Measurements from ENCODE around the gene HS1BP3. TPM values are rescaled to one million over a fixed set of nuclear protein-coding genes. Genes with fewer than 3 reads are reported as not detected.
A peak's percentile ranks its signal among the peaks of the same experiment; 100 is the strongest.

Gene HS1BP3
- total RNA-seq, 1 experiment from 2014 or later, result 17.1 TPM

GRCh38 chr2:20568501-20569463, 82.1 kb downstream of the HS1BP3 start:
- peak; percentile 36 for ATAC-seq
- no peaks in the 10 kb centered on the region for H3K27me3 ChIP-seq (ENCODE audit: insufficient read depth, low read length)
- intact Hi-C loops (cut with micrococcal nuclease), result no loop called here
- H3K9me3 ChIP-seq (ENCODE audit: control insufficient read depth in 1 of 2, insufficient read depth in 1 of 2, low read depth in 1 of 2, low read length in 2 of 2), result no peaks in the 10 kb centered on the region
- no peaks in the 10 kb centered on the region for H3K79me2 ChIP-seq (ENCODE audit: insufficient read depth, low read length)
- TF ChIP-seq EZH2 (IDR thresholded peaks at IDR 0.05) (no peak), SP1 (IDR thresholded peaks at IDR 0.05; ENCODE audit: low read depth) (no peak), EGR1 (IDR thresholded peaks at IDR 0.05; ENCODE audit: low read depth) (no peak)
- no peaks in the 10 kb centered on the region for H3K9me2 ChIP-seq (ENCODE audit: insufficient read depth)
- ChIA-PET CTCF (no interaction called here), POLR2A (interaction anchor here (1.0 to 1.5 kb wide), 3 partner anchors 8 to 122 kb away, joined by 3 read pairs; partner anchors contain the start of gene RHOB), RAD21 (ENCODE audit: low non-redundant PET in 1 of 2, low total read pairs in 2 of 2, uncharacterized antibody in 2 of 2, unreplicated experiment in 2 of 2) (no interaction called here)
- no TSS peak for BruUV-seq (replicated peaks)
- H3K4me2 ChIP-seq (ENCODE audit: low read length), result no peak overlapping the region
- H3K36me3 ChIP-seq (ENCODE audit: control insufficient read depth in 1 of 2, insufficient read depth in 2 of 2, low read length in 2 of 2), result no peaks in the 10 kb centered on the region
- no peak for DNase-seq (ENCODE audit: low read depth, low spot score)
- H3K9ac ChIP-seq (ENCODE audit: low read length), result no peak overlapping the region
- H2AFZ ChIP-seq (ENCODE audit: low read depth, low read length, poor library complexity, severe bottlenecking), result no peak overlapping the region
- no peak overlapping the region for H3K27ac ChIP-seq (ENCODE audit: low read depth, low read length)
- no peaks in the 10 kb centered on the region for H4K20me1 ChIP-seq (ENCODE audit: insufficient read depth)
- no peak overlapping the region for H3K4me3 ChIP-seq (replicated peaks in 1 of 2; ENCODE audit: low read depth in 1 of 2, low read length in 2 of 2)
- H3K4me1 ChIP-seq (ENCODE audit: control insufficient read depth in 1 of 2, insufficient read depth in 2 of 2, low read length in 2 of 2), result peaks cover 0 to 12% of the 10 kb centered on the region in 2 experiments; a peak in 1 of 4 replicates

GRCh38 chr2:20567926-20568179, 83.0 kb downstream of the HS1BP3 start:
- Histone ChIP-seq H3K4me3 (replicated peaks in 1 of 2; ENCODE audit: low read depth in 1 of 2, low read length in 2 of 2) (no peak overlapping the region), H3K4me2 (ENCODE audit: low read length) (no peak overlapping the region), H2AFZ (ENCODE audit: low read depth, low read length, poor library complexity, severe bottlenecking) (no peak overlapping the region), H3K9me3 (ENCODE audit: control insufficient read depth in 1 of 2, insufficient read depth in 1 of 2, low read depth in 1 of 2, low read length in 2 of 2) (no peaks in the 10 kb centered on the region), H3K79me2 (ENCODE audit: insufficient read depth, low read length) (no peaks in the 10 kb centered on the region), H3K27ac (ENCODE audit: low read depth, low read length) (no peak overlapping the region), H3K9me2 (ENCODE audit: insufficient read depth) (no peaks in the 10 kb centered on the region), H3K27me3 (ENCODE audit: insufficient read depth, low read length) (no peaks in the 10 kb centered on the region), H3K4me1 (ENCODE audit: control insufficient read depth in 1 of 2, insufficient read depth in 2 of 2, low read length in 2 of 2) (peaks cover 0 to 12% of the 10 kb centered on the region in 2 experiments; a peak in 1 of 4 replicates), H4K20me1 (ENCODE audit: insufficient read depth) (no peaks in the 10 kb centered on the region), H3K36me3 (ENCODE audit: control insufficient read depth in 1 of 2, insufficient read depth in 2 of 2, low read length in 2 of 2) (no peaks in the 10 kb centered on the region), H3K9ac (ENCODE audit: low read length) (no peak overlapping the region)
- RAD21 ChIA-PET (ENCODE audit: low non-redundant PET in 1 of 2, low total read pairs in 2 of 2, uncharacterized antibody in 2 of 2, unreplicated experiment in 2 of 2), result no interaction called here
- CTCF ChIA-PET, result no interaction called here
- ATAC-seq (no peak), DNase-seq (ENCODE audit: low read depth, low spot score) (no peak)
- no peak for TF ChIP-seq FOSL1 (IDR thresholded peaks at IDR 0.05; ENCODE audit: low read depth)
- no peak for TF ChIP-seq CTCF (IDR thresholded peaks at IDR 0.05 in 2 of 3, conservative IDR thresholded peaks at IDR 0.05 in 1 of 3; ENCODE audit: borderline replicate concordance in 1 of 3, insufficient read depth in 1 of 3, low read depth in 2 of 3, low read length in 2 of 3)
- no peak for TF ChIP-seq EGR1 (IDR thresholded peaks at IDR 0.05; ENCODE audit: low read depth)
- no peak for TF ChIP-seq EZH2phosphoT487 (IDR thresholded peaks at IDR 0.05; ENCODE audit: borderline replicate concordance)
- POLR2A ChIA-PET, result interaction anchor here (1.5 kb wide), 1 partner anchor 9 kb away, joined by 3 read pairs; no protein-coding TSS in a partner anchor
- intact Hi-C loops (cut with micrococcal nuclease), result no loop called here
- BruUV-seq (replicated peaks), result no TSS peak

Other genes with a start within 250 kb of the HS1BP3 start
- 72.9 TPM for gene RHOB, start 204.0 kb downstream of the HS1BP3 start, total RNA-seq (2021; ENCODE audit: unreplicated experiment)
- 0.02 TPM for gene GDF7, start 16.0 kb upstream of the HS1BP3 start, total RNA-seq (2021; ENCODE audit: unreplicated experiment)
- 25.7 TPM for gene LDAH, start 172.0 kb upstream of the HS1BP3 start, total RNA-seq (2021; ENCODE audit: unreplicated experiment)

Measured in HCT116 (cell line).